IMR-90 (cell line): ENCODE measurements around the gene RPA4. TPM values are rescaled to one million over a fixed set of nuclear protein-coding genes. Genes with fewer than 3 reads are reported as not detected.

Experiments used
- ATAC-seq: fragments of 200-7000 bp; cut with Tn5 transposase; 2 replicates; pipeline ENCODE4 v1.9.1; 2020; ENCODE audit warnings: low read depth, mild to moderate bottlenecking, moderate library complexity
- BruUV-seq: library from RNA; stranded (reverse); fragments of 400-500 nt; replicated peaks from 2 replicates; lab custom pipeline; 2021; lab: Mats Ljungman, UMichigan
- CTCF ChIA-PET: fragments of 300-600 bp; formaldehyde crosslinking; extraction: SDS; loops from one replicate; lab custom pipeline; 2021; ENCODE audit warnings: antibody characterized with exemption; lab: Yijun Ruan, JAX
- POLR2A ChIA-PET: fragments of 300-600 bp; sonication (Branson Sonifier 250); formaldehyde crosslinking; loops from one replicate; lab custom pipeline; 2022; ENCODE audit warnings: antibody characterized with exemption; ENCODE audit not compliant: unreplicated experiment; lab: Charles Lee
- DNase-seq: peaks from one replicate; pipeline ENCODE4 v3.0.0; 2013
- H2AFZ ChIP-seq: replicated peaks from 2 replicates; pipeline ENCODE3; 2013; ENCODE audit warnings: low read length, mild to moderate bottlenecking; ENCODE audit not compliant: poor library complexity
- H2AK5ac ChIP-seq: 2 replicates; pipeline ENCODE4 v1.6.1; 2013; ENCODE audit warnings: low read depth, low read length, inconsistent platforms
- H2AK9ac ChIP-seq: replicated peaks from 2 replicates; pipeline ENCODE3; 2013; ENCODE audit warnings: mild to moderate bottlenecking, low read depth, low read length, moderate library complexity; ENCODE audit not compliant: poor library complexity
- H2BK120ac ChIP-seq: 2 replicates; pipeline ENCODE4 v1.6.1; 2013; ENCODE audit warnings: low read depth, low read length, inconsistent platforms
- H2BK15ac ChIP-seq: 3 replicates; pipeline ENCODE4 v1.6.1; 2013; ENCODE audit warnings: low read depth, low read length, inconsistent platforms
- H2BK20ac ChIP-seq: 2 replicates; pipeline ENCODE4 v1.6.1; 2013; ENCODE audit warnings: low read depth, mild to moderate bottlenecking, inconsistent platforms, low read length, moderate library complexity
- H2BK5ac ChIP-seq: 2 replicates; pipeline ENCODE4 v1.6.1; 2013; ENCODE audit warnings: mild to moderate bottlenecking, low read depth, low read length, inconsistent platforms; ENCODE audit not compliant: poor library complexity, severe bottlenecking
- H3K14ac ChIP-seq: replicated peaks from 2 replicates; pipeline ENCODE4 v1.6.1; 2013; ENCODE audit warnings: low read depth, low read length, inconsistent platforms
- H3K18ac ChIP-seq: 2 replicates; pipeline ENCODE4 v1.6.1; 2013; ENCODE audit warnings: low read depth, low read length, control low read depth
- H3K23ac ChIP-seq: 2 replicates; pipeline ENCODE4 v1.6.1; 2013; ENCODE audit warnings: low read depth, low read length, inconsistent platforms
- H3K27ac ChIP-seq: 2 replicates; pipeline ENCODE4 v1.5.1; 2013; ENCODE audit warnings: mild to moderate bottlenecking, control low read depth, low read length; ENCODE audit not compliant: insufficient read depth
- H3K27me3 ChIP-seq: 2 replicates; pipeline ENCODE4 v1.6.1; 2013; ENCODE audit warnings: low read length; ENCODE audit not compliant: control insufficient read depth, insufficient read depth
- H3K36me3 ChIP-seq: 2 replicates; pipeline ENCODE4 v1.6.1; 2013; ENCODE audit warnings: low read length, mixed read lengths; ENCODE audit not compliant: control insufficient read depth, insufficient read depth
- H3K4ac ChIP-seq: 2 replicates; pipeline ENCODE4 v1.6.1; 2013; ENCODE audit warnings: low read depth, low read length, inconsistent platforms
- H3K4me1 ChIP-seq: 2 replicates; pipeline ENCODE4 v1.6.1; 2013; ENCODE audit warnings: low read length, mixed read lengths; ENCODE audit not compliant: control insufficient read depth, insufficient read depth
- H3K4me2 ChIP-seq: 2 replicates; pipeline ENCODE4 v1.6.1; 2013; ENCODE audit warnings: low read depth, mild to moderate bottlenecking, control low read depth, low read length, moderate library complexity
- H3K4me3 ChIP-seq: 2 replicates; pipeline ENCODE4 v1.5.1; 2013; ENCODE audit warnings: low read depth, mild to moderate bottlenecking, control low read depth, low read length, moderate library complexity; ENCODE audit not compliant: insufficient read depth
- H3K56ac ChIP-seq: 2 replicates; pipeline ENCODE4 v1.6.1; 2013; ENCODE audit warnings: low read length, inconsistent platforms; ENCODE audit not compliant: insufficient read depth; ENCODE audit errors: extremely low read depth
- H3K79me1 ChIP-seq, 2 experiments: 2 replicates each; pipeline ENCODE4 v1.6.1; 2013; ENCODE audit warnings: low read length in 2 of 2, inconsistent platforms in 1 of 2, low read depth in 1 of 2
- H3K9ac ChIP-seq: 2 replicates; pipeline ENCODE4 v1.6.1; 2013; ENCODE audit warnings: low read depth, low read length, control low read depth
- H3K9me1 ChIP-seq: 2 replicates; pipeline ENCODE4 v1.6.1; 2013; ENCODE audit warnings: low read length, inconsistent platforms; ENCODE audit not compliant: insufficient read depth
- H3K9me3 ChIP-seq: 2 replicates; pipeline ENCODE4 v1.6.1; 2013; ENCODE audit warnings: low read length; ENCODE audit not compliant: control insufficient read depth, insufficient read depth
- H4K20me1 ChIP-seq: 2 replicates; pipeline ENCODE4 v1.6.1; 2013; ENCODE audit warnings: low read length, inconsistent platforms; ENCODE audit not compliant: insufficient read depth
- H4K5ac ChIP-seq: 2 replicates; pipeline ENCODE4 v1.6.1; 2013; ENCODE audit warnings: mild to moderate bottlenecking, low read depth, low read length, control low read depth
- H4K8ac ChIP-seq, 2 experiments: 2 replicates each; pipeline ENCODE4 v1.6.1; 2013; ENCODE audit warnings: low read depth in 2 of 2, low read length in 2 of 2, control low read depth in 1 of 2, inconsistent platforms in 1 of 2
- H4K91ac ChIP-seq: 2 replicates; pipeline ENCODE4 v1.6.1; 2013; ENCODE audit warnings: low read depth, low read length, inconsistent platforms; ENCODE audit not compliant: insufficient read depth
- BHLHE40 ChIP-seq: fragments of 150-350 bp; IDR thresholded peaks from 2 replicates; pipeline ENCODE4 v1.6.1; 2016; ENCODE audit warnings: mild to moderate bottlenecking, low read depth, low read length
- CEBPB ChIP-seq: IDR thresholded peaks from 2 replicates; pipeline ENCODE4 v1.6.1; 2012; ENCODE audit warnings: low read depth, low read length, improper control_type of control experiment
- CHD1 ChIP-seq: IDR thresholded peaks from 2 replicates; pipeline ENCODE4 v1.6.1; 2012; ENCODE audit warnings: low read depth, low read length, improper control_type of control experiment
- CTCF ChIP-seq: conservative IDR thresholded peaks from 2 replicates; pipeline ENCODE4 v1.5.1; 2012; ENCODE audit warnings: mild to moderate bottlenecking, low read depth, low read length, improper control_type of control experiment
- ELK1 ChIP-seq: fragments of 150-350 bp; IDR thresholded peaks from 2 replicates; pipeline ENCODE4 v1.6.1; 2016; ENCODE audit warnings: low read depth, mild to moderate bottlenecking, low read length, moderate library complexity, borderline replicate concordance
- FOS ChIP-seq: fragments of 150-350 bp; IDR thresholded peaks from 2 replicates; pipeline ENCODE4 v1.6.1; 2016; ENCODE audit warnings: low read depth, low read length
- MAFK ChIP-seq: IDR thresholded peaks from 2 replicates; pipeline ENCODE4 v1.6.1; 2012; ENCODE audit warnings: low read depth, low read length, improper control_type of control experiment
- MAZ ChIP-seq: IDR thresholded peaks from 2 replicates; pipeline ENCODE4 v1.6.1; 2012; ENCODE audit warnings: low read depth, mild to moderate bottlenecking, low read length, improper control_type of control experiment, moderate library complexity, borderline replicate concordance
- MXI1 ChIP-seq: IDR thresholded peaks from 2 replicates; pipeline ENCODE4 v1.6.1; 2012; ENCODE audit warnings: low read depth, mild to moderate bottlenecking, low read length, moderate library complexity, borderline replicate concordance
- NFE2L2 ChIP-seq: fragments of 150-350 bp; IDR thresholded peaks from 2 replicates; pipeline ENCODE4 v1.6.1; 2016; ENCODE audit warnings: low read depth, mild to moderate bottlenecking, low read length
- POLR2A ChIP-seq: IDR thresholded peaks from 2 replicates; pipeline ENCODE4 v1.6.1; 2012; ENCODE audit warnings: mild to moderate bottlenecking, low read depth, low read length
- RAD21 ChIP-seq: IDR thresholded peaks from 2 replicates; pipeline ENCODE4 v1.6.1; 2012; ENCODE audit warnings: low read length, improper control_type of control experiment
- RCOR1 ChIP-seq: IDR thresholded peaks from 2 replicates; pipeline ENCODE4 v1.6.1; 2012; ENCODE audit warnings: mild to moderate bottlenecking, low read length, improper control_type of control experiment; ENCODE audit not compliant: insufficient replicate concordance
- RFX5 ChIP-seq: IDR thresholded peaks from 2 replicates; pipeline ENCODE4 v1.8.0; 2012; ENCODE audit warnings: low read depth, mild to moderate bottlenecking, low read length, moderate library complexity
- SMC3 ChIP-seq: fragments of 150-350 bp; IDR thresholded peaks from 2 replicates; pipeline ENCODE4 v1.6.1; 2016; ENCODE audit warnings: low read depth, mild to moderate bottlenecking, antibody characterized with exemption, low read length, moderate library complexity
- USF2 ChIP-seq: fragments of 150-350 bp; IDR thresholded peaks from 2 replicates; pipeline ENCODE4 v1.6.1; 2017; ENCODE audit warnings: mild to moderate bottlenecking, antibody characterized with exemption, low read length, low read depth
- WGBS, 2 experiments: methylation state at CpG; one replicate each; pipeline versions ENCODE4 v1.1.5 to v1.1.7; 2013; ENCODE audit warnings: missing lambda C conversion rate in 2 of 2; ENCODE audit not compliant: insufficient read length in 1 of 2; ENCODE audit errors: extremely low coverage in 2 of 2; 5-methylcytosine and 5-hydroxymethylcytosine counted together
- dilution Hi-C: fragments of 300-500 bp; cut with HindIII; formaldehyde crosslinking; loops from one replicate; pipeline ENCODE4 v1.14.3; 2018; ENCODE audit warnings: low sequenced_read_pairs; ENCODE audit not compliant: unreplicated experiment
- in situ Hi-C: fragments of 300-500 bp; cut with MboI; formaldehyde crosslinking; loops from 3 replicates; pipeline ENCODE4 v1.14.3; 2019; ENCODE audit warnings: low sequenced_read_pairs, inconsistent platforms, mixed read lengths
- intact Hi-C: fragments of 100-400 bp; cut with micrococcal nuclease; formaldehyde crosslinking; loops from 2 replicates; pipeline ENCODE4 v1.10.0; 2022
- polyA plus RNA-seq, 3 experiments: library from polyadenylated mRNA; depleted of rRNA; stranded (reverse); fragments of >200 nt; gene quantifications; 2 replicates each; pipeline ENCODE4 v1.2.3, GENCODE V29; 2012; ENCODE audit warnings: low replicate concordance in 1 of 3
- total RNA-seq: library from RNA; depleted of rRNA; stranded (reverse); fragments of >200 nt; gene quantifications from 2 replicates; pipeline ENCODE4 v1.2.3, GENCODE V29; 2012

The RPA4 gene
- total and polyA plus RNA-seq, 2 of the 4 experiments (the other 2 are of a cell fraction), result 0.36 to 2.5 TPM

GRCh38 chrX:96861661-96862060 is 22.0 kb upstream of the RPA4 start:
- Histone ChIP-seq H3K36me3 (no peaks in the 10 kb centered on the region), H3K4me3 (no peak overlapping the region), H3K4me1 (no peaks in the 10 kb centered on the region), H3K27me3 (no peaks in the 10 kb centered on the region), H2AK9ac (no peak overlapping the region), H3K79me1 (peaks cover 0 to 3% of the 10 kb centered on the region in 2 experiments; a peak in 1 of 4 replicates), H3K4ac (no peak overlapping the region), H3K18ac (no peak overlapping the region), H2BK5ac (no peak overlapping the region), H4K20me1 (no peaks in the 10 kb centered on the region), H3K4me2 (no peak overlapping the region), H3K27ac (no peak overlapping the region), H4K8ac (no peak overlapping the region), H2BK120ac (no peak overlapping the region), H4K5ac (no peak overlapping the region), H3K23ac (no peak overlapping the region), H2BK20ac (no peak overlapping the region), H3K14ac (no peak overlapping the region), H4K91ac (no peak overlapping the region), H3K9ac (no peak overlapping the region), H2BK15ac (no peak overlapping the region), H3K9me1 (no peaks in the 10 kb centered on the region), H3K56ac (no peak overlapping the region), H2AFZ (no peak overlapping the region), H2AK5ac (no peak overlapping the region), H3K9me3 (no peaks in the 10 kb centered on the region)
- no TSS peak for BruUV-seq
- no peak for DNase-seq
- TF ChIP-seq FOS (no peak), RFX5 (no peak), RCOR1 (no peak), POLR2A (no peak), CTCF (no peak), MXI1 (no peak), SMC3 (no peak), USF2 (no peak), MAFK (no peak), ELK1 (no peak), CHD1 (no peak), NFE2L2 (no peak), BHLHE40 (no peak), CEBPB (no peak), RAD21 (no peak), MAZ (no peak)
- POLR2A ChIA-PET, result no interaction called here
- dilution Hi-C loops, result no loop called here
- WGBS, 2 experiments, result 64% methylated on average over 4 of the region's 4 CpGs; no CpG with 5 or more reads in 1 of the 2 experiments
- CTCF ChIA-PET, result no interaction called here
- no peak for ATAC-seq
- intact Hi-C loops, result no loop called here
- in situ Hi-C loops, result no loop called here
